ENCODE data around the gene SIK2.
"Not testable (repeated sequence)": the region's sequence is repeated elsewhere in the genome, so short reads cannot be mapped to it uniquely, and the experiment has no call there.

Gene SIK2

DNA sequence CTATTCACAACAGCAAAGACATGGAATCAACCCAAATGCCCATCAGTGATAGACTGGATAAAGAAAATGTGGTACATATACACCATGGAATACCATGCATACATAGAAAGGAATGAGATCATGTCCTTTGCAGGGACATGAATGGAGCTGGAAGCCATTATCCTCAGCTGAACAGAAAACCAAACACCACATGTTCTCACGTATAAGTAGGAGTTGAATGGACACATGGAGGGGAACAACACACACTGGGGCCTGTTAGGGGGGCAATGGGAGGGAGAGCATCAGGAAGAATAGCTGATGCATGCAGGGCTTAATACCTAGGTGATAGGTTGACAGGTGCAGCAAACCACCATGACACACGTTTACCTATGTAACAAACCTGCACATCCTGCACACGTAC, 115.4 kb downstream of the SIK2 start:
- in situ Hi-C loops (cut with MboI; ENCODE audit: low pct_unique_long_range_greater_than_20kb, low sequenced_read_pairs); DNase-seq: not testable (repeated sequence)

DNA sequence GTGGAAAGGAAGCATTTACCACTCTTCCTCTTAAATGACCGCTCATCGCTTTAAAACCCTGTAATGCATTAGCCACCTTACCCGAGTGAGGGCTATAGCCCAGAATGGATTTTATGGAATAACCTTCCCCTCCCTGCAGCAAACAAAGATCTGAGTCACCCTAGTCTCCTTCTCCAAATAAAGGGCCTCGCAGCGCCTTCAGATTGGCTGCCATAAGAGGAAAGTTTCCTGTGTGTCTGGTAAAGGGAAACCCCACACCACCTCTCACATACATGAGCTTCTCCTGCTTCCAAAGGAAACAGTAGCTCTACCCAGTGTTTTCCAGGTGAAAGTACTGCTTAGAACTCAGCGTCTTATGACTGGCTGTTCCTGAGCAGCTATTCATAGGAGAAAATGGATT, 116.2 kb downstream of the SIK2 start:
- no peak for DNase-seq
- in situ Hi-C loops (cut with MboI; ENCODE audit: low pct_unique_long_range_greater_than_20kb, low sequenced_read_pairs): no loop called here

DNA sequence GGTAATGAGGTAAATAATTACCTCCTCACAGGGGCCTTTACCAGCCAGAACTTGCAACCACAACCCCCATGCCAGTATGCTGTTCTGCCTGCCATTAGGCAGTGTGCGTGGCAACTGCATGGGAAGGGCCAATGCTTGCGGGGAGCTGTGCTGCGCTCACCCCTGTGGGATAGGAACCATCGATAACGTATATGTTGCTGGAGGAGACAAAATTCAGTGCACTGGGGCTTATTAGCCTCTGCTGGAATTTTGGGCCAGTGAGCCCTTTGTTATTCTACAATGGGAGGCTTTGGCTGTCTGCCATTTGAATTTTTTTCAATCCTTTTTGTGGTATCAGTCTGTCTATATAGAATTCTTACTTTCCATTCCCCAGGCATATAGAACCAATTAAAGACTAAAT, 116.6 kb downstream of the SIK2 start:
- in situ Hi-C loops (cut with MboI; ENCODE audit: low pct_unique_long_range_greater_than_20kb, low sequenced_read_pairs): no loop called here
- DNase-seq: no peak

DNA sequence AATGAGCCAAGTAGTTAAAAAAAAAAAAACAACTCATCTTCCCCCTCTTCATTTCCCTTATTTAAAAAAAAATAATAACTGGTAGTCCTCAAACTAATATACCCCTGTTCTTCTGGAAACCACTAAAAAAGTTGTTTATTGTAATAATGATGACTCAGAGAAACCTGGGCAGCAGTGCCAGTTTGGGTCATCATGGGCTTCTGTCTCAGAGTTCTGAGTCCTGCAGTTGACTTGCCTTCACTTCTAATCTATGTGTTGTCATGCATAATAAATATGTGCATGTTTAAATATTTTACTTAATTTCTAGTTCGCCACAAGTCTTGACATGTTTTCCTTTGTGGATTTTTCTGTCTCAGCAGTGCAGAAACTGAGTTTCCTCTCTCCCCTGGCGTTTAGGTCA, 117.1 kb downstream of the SIK2 start:
- DNase-seq: no peak
- in situ Hi-C loops (cut with MboI; ENCODE audit: low pct_unique_long_range_greater_than_20kb, low sequenced_read_pairs): no loop called here

DNA sequence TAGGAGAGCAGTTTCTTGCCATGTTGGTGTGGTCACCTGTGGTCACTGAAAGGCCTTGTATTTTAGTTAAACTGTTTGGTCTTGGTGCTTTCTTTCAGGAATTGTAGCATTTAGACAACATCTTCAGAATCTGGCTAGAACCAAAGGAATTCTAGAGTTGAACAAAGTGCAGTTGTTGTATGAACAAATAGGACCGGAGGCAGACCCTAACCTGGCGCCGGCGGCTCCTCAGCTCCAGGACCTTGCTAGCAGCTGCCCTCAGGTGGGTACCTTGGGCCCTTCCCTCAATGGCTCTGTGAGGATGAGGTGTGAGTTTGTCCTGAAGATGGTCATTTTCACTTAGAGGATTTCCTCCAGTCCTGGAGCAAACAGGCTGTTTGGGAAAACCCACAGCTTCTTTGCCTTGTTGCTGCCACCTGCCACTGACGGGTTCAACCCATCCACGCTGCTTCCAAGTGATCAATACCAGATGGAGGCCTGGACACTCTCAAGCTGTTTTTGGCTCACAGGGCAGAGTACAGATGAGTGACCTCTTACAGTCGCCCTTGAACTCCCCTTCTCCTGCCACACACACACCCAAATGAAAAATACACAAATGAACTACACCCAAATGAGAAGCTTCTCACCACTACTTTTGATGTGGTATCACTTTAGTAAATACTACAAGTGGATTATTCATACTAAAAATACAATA, 118.7 kb downstream of the SIK2 start:
- DNase-seq: no peak
- in situ Hi-C loops (cut with MboI; ENCODE audit: low pct_unique_long_range_greater_than_20kb, low sequenced_read_pairs): no loop called here

DNA sequence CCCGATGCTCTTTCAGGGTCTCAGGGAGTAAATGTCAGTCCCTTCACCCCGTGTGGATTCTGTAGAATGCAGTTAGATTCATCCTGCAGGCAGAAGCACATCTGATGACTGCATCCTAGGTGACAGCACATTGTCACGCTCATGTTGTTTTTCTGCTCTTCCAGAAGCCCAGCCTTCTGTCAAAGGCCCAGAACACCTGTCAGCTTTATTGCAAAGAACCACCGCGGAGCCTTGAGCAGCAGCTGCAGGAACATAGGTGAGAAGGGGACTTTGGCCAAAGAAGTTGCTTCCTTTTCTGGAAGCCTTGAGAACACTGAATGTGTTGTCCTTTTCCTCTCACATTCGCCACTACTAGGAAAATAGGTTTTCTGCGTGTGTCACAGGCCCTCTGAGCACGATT, 120.3 kb downstream of the SIK2 start:
- in situ Hi-C loops (cut with MboI; ENCODE audit: low pct_unique_long_range_greater_than_20kb, low sequenced_read_pairs): no loop called here

DNA sequence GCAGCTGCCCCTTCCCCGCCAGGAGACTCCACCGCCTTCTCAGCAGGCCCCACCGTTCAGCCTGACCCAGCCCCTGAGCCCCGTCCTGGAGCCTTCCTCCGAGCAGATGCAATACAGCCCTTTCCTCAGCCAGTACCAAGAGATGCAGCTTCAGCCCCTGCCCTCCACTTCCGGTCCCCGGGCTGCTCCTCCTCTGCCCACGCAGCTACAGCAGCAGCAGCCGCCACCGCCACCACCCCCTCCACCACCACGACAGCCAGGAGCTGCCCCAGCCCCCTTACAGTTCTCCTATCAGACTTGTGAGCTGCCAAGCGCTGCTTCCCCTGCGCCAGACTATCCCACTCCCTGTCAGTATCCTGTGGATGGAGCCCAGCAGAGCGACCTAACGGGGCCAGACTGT, 121.3 kb downstream of the SIK2 start:
- DNase-seq: no peak
- in situ Hi-C loops (cut with MboI; ENCODE audit: low pct_unique_long_range_greater_than_20kb, low sequenced_read_pairs): no loop called here

More for the DNA sequence above, 120.3 kb downstream of the SIK2 start:
- DNase-seq: no peak

DNA sequence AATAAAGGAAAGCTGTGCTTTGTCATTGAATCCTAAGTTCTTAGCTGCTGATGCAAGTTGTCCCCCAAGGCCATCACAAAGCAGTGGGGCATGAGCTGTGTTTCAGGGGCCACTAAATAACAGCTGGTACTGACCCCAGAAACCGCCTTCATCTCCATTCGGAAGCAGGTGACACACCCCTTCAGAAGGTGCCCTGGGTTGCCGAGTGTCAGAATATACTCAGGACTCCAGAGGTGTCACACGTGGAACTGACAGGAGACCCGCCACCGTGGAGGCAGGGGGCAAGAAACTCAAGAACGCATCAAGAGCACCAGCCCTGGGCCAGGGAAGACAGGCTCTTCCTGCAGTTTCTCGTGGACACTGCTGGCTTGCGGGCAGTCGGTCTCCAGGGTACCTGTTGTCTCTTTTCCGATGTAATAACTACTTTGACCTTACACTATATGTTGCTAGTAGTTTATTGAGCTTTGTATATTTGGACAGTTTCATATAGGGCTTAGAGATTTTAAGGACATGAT, 122.4 kb downstream of the SIK2 start:
- no peak for DNase-seq
- in situ Hi-C loops (cut with MboI; ENCODE audit: low pct_unique_long_range_greater_than_20kb, low sequenced_read_pairs): no loop called here

DNA sequence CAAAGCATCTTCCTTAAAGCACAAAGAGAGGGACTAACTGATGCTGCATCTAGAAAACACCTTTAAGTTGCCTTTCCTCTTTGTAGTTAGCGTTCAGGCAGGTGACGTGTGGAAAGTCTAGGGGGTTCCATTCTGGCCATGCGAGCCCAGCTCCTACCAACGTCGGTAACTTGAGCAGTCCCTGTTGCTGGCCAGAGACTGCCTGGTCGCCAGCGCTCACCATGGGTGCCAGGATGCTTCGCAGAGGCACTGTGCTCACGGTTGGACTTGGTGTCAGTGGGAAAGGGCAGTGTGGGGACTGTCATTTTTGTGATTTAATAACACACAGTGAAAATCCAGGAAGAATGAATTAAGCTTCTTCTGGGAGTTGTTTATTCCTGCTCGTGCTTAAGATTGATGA, 123.4 kb downstream of the SIK2 start:
- DNase-seq: no peak
- in situ Hi-C loops (cut with MboI; ENCODE audit: low pct_unique_long_range_greater_than_20kb, low sequenced_read_pairs): no loop called here

DNA sequence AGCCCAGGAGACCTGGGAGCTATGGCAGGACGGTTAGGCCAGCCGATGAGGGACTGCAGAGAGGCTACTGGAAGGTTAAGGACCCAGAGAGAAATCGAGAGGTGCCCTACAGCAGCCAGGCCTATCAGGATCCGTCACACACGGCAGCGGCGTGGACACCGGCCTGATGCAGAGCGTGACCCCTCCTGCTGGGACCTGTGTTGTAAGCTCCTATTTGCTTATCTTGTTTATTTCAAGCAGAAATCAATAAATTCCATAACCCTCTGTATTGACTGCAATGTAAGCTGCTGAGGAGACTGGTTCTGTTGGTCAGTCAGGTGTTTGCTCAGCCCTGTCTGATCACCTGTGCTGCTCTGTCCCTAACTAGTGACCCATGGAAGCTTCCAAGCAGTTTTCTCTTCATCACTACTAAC, 124.1 kb downstream of the SIK2 start:
- in situ Hi-C loops (cut with MboI; ENCODE audit: low pct_unique_long_range_greater_than_20kb, low sequenced_read_pairs): no loop called here
- no peak for DNase-seq

DNA sequence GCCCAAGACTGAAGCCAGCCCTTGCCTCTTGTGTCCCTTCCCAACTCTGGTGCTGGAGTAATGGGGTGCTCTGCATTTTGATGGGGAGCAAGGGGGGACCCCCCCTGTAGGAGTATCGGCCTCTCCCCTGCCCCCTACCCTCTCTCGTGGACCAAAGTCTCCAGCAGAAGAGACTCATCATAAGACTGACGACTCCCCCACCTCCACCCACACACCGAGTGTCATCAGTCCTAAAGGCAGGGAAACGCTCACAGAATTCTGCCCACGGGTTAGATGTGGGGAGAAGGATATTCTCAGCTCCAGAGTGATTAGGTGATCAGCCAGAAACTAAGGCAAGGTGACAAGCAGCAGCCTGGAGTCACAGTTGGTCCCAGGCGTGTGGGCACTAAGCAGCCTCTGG, 125.2 kb downstream of the SIK2 start:
- DNase-seq: no peak
- in situ Hi-C loops (cut with MboI; ENCODE audit: low pct_unique_long_range_greater_than_20kb, low sequenced_read_pairs): no loop called here

DNA sequence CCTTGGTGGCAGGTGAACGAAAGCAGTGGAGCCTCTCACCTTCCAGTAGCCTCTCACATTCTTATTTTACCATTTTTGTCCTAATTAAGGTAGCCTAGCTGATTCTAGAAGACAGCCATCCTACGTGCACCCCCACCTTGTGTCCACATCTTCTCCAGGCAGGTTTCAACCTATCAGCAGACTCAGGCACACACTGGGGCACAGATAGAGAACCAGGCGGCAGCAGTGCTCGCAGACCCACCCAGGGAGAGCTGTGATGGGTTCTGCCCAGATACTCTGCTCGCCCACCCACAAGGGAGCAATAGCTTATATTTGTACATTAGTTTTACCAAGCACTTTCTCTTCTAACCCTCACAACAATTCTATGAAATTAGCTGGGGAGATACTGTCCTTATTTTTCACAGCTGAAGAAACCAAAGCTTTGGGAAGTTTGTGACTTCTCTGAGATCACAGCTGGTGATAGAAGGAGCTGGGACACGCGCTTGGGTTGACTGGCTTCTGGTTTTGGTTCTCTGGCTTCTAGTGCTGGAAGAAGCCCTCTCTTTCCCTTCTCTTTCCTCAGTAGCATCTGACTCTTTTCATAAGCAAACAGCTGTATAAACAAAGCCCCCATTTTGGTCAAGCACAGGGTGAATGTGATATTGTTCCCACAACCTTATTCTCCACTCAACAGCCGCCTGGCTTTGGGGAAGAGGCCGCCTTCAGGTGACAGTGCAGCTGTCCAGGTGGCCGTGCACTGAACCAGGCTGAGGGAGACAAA, 127.0 kb downstream of the SIK2 start:
- no peak for DNase-seq
- in situ Hi-C loops (cut with MboI; ENCODE audit: low pct_unique_long_range_greater_than_20kb, low sequenced_read_pairs): no loop called here

DNA sequence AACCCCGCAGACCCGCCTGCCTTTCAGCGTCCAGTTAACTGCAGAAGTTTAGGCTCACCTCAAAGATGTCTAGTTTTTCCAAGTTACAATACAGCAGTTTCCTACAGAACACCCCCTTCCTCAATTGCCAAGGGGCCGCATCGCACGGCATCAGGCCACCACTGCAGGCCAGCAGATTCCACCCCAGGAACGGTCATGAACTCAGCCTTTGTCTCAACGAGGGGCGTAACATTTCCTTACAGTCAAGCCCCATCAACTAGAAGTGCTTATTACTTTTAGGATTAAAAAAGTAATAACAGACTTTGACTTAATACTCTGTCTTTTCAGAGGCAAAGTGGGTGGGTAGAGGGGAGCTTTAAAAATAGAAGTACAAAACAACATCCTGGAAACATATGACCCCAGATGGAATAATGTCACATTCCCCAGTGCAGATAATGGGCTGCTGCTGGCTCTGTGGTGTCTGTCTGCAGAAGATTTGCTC, 127.6 kb downstream of the SIK2 start:
- in situ Hi-C loops (cut with MboI; ENCODE audit: low pct_unique_long_range_greater_than_20kb, low sequenced_read_pairs): no loop called here

DNA sequence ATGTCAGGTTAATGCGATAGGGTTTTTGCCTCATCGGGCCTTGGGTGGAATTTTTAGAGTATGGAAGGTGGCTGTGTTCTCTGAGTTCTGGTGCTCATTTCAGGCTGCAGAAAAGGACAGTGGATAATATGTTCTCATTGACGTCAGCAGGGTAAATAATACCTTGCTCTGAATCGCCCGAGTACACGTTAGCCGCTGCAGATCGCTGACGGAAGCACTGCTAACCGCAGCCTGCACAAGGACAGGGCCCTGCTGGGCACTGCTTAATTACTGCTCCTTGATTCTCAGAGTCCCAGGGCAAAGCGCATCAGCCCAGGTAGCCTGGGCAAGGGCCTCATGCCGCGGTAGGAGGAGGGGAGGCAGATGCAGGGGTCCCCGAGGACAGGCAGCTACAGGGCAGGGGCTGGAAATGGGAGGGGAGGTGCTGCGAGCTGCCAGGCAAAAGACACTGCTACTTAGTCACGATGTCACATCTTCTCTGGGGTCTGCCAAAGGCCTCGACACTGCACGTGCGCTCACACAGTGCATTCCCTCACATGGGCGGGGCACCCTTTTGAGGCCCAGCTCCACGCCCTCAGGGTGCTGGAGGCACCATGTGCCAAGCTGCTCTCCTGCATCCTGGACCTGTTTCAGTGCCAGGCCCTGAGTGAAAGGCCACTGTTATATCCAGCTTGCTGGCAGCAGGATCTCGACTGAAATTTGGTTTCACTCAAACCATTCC, 128.8 kb downstream of the SIK2 start:
- DNase-seq: no peak

More for the DNA sequence above, 127.6 kb downstream of the SIK2 start:
- no peak for DNase-seq

DNA sequence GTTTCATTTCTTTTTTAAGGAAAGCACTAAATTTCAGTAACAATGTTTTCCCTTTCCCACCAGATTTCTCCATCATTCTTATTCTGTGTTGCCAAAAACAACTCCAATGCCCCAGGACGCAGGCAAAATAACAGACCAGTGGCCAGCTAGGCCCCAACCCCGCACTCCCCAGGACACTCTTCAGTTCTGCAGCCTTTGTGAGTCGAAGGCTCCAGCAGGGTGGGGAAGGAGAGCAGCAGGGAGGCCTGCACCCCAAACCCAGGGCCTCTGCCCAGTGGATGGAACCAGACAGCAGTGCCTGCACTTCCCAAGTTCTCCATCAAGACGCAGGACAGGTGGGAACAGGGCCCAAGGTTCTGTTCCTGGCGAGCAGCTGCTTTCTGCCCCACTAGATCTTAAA, 129.6 kb downstream of the SIK2 start:
- DNase-seq: no peak
- in situ Hi-C loops (cut with MboI; ENCODE audit: low pct_unique_long_range_greater_than_20kb, low sequenced_read_pairs): no loop called here

More for the DNA sequence above, 128.8 kb downstream of the SIK2 start:
- in situ Hi-C loops (cut with MboI; ENCODE audit: low pct_unique_long_range_greater_than_20kb, low sequenced_read_pairs): no loop called here

DNA sequence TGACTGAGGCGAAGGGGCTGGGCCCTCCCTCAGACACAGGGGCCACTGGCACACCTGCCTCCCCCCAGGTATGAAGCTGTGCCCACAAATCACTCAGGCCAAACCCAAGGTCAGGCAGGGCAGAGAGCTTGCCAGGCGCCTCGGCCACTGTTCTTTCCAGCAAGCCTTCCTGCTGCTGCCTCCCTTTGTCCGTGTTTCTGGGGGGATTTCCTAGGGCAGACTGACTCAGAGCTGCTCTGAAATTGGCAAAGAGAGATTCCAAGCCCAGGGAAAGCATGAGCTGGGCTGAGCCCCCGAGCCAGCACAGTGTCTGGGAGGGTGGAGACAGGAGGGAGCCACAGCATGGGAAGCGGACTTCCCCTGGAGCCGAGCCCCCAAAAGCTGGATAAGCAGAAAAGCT, 130.8 kb downstream of the SIK2 start:
- in situ Hi-C loops (cut with MboI; ENCODE audit: low pct_unique_long_range_greater_than_20kb, low sequenced_read_pairs): no loop called here
- DNase-seq: no peak

DNA sequence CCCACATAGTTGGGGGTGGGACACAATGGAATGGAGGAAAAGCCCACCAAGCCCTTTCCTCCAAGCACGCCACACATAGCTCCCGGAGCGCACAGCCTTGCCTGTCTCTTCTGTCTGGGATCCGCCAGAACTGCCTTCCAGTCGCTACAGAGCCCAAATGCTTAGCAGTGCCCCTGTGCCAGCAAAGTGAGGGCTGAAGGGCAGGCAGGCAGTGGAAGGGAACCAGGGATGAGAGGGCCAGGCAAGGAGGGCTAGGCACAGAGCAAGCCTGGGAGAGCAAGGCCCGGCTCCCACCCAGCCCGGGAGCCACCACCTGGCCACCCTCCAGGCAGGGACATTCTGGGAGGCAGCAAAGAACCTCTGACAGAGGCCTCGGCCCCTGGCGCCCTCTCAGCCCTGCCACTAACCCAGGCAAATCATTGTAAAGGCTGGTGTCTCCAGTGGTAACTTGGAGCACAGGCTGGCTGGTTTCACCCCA, 131.4 kb downstream of the SIK2 start:
- DNase-seq: no peak
- in situ Hi-C loops (cut with MboI; ENCODE audit: low pct_unique_long_range_greater_than_20kb, low sequenced_read_pairs): no loop called here

DNA sequence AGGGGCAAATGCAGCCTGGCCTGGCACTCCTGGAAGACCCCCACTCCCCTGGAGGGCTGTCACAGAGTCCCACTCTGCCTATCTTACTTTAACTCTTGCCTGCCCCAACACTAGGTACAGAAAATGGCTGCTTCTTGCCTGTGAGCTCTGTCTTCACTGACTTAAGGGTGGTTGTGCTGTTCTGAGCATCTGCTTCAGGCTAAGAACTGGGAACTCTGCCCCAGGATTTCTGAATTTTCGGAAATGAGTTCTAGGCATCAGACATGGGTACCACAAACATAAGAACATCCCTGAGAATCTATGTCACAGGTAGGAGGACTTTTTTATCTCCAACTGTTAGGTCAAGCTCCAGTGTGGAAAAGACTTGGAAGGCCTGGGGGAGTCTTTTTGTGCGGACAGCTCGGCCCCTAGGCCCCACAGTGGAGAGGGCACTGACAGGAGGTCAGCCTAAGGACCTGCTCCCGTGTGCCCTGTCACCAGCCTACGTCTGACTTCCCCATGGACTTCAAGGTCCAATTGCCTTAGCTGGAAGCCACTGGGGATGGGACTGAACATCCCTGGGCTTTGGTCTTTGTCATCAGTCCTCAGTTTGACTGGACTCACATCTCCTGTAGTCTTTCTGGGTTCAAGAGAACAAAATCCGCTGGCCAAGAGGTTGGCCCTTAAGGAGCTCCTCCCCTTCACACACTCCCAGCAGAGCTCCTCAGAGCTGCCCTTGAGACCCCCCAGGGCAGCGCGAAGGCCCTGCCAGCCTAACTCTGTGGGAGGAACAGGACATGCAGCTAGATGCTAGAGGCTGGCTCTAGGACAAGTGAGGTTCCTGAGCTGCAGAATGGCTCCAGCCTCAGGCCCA, 132.1 kb downstream of the SIK2 start:
- in situ Hi-C loops (cut with MboI; ENCODE audit: low pct_unique_long_range_greater_than_20kb, low sequenced_read_pairs): no loop called here
- no peak for DNase-seq

DNA sequence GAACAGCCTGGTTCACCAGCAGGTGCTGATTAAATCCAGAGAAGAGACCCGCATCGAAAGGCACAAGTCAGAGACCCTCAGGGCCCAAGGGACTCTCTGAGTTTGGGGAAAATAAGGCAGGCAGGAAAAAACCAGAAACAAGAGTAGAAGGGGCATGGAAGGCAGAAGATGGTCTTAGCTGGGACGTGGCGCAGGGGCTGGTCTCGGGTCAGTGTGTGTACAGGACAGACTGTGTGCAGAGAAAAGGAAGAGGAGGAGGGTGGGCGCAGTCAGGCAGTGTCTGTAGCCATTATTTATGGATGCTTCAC, 132.7 kb downstream of the SIK2 start:
- in situ Hi-C loops (cut with MboI; ENCODE audit: low pct_unique_long_range_greater_than_20kb, low sequenced_read_pairs): no loop called here
- DNase-seq: no peak

Measured in KBM-7 (cell line).